Ovary (tissue), 3 donors: ENCODE data around the gene CFAP20.

Experiments
- EP300 ChIP-seq: sonication (generic); formaldehyde crosslinking; IDR thresholded peaks from one replicate; pipeline ENCODE4 v1.6.1; 2017; ENCODE audit warnings: antibody characterized with exemption
- POLR2A ChIP-seq: fragments of 450-650 bp; IDR thresholded peaks from one replicate; pipeline ENCODE4 v1.6.1; 2017; ENCODE audit warnings: antibody characterized with exemption, mild to moderate bottlenecking, moderate library complexity
- TF ChIP-seq, protein P1 (sequence below), 3 donors: fragments of 450-650 bp in 2 of 3; fragments of 200-600 bp in 1 of 3; IDR thresholded peaks; one replicate each; pipeline versions ENCODE4 v1.5.1 to v1.8.0; 2016 to 2022; ENCODE audit warnings: antibody characterized with exemption in 3 of 3, mild to moderate bottlenecking in 1 of 3
- donor health status: DM: no; HTN: no; CAD: no.

DNA sequence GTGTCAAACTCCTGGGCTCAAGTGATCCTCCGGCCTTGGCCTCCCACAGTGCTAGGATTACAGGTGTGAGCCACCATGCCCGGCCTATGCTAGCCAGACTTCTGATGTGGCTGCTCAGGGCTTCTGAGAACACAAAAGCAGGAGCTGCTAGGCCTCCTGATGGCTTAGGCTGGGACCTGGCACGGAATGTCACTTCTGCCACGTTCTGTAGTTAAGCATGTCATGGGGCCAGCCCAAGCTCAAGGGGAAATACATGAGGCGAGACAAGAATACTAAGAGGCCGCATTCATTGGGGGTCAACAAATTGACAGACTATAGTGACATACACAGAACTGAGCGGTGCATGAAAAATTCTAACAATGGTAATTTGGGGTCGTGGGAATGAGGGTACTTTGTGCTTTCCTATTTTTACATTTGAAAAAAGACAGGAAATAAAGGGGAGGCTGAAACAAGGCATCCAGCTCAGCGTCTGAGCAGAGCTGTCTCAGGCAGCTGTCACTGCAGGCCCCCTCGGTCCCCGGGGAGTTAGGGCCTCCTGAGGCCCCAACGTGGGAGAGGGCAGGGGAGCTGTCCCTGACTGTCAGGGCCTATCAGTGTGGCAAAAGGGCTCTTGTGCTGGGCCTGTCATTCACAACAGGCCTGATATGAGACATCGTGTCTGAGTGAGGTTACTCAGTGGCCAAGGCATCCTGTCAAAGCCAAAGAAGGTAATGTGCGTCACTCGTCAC, 26.4 kb downstream of the CFAP20 start:
- TF ChIP-seq, protein P1, sequence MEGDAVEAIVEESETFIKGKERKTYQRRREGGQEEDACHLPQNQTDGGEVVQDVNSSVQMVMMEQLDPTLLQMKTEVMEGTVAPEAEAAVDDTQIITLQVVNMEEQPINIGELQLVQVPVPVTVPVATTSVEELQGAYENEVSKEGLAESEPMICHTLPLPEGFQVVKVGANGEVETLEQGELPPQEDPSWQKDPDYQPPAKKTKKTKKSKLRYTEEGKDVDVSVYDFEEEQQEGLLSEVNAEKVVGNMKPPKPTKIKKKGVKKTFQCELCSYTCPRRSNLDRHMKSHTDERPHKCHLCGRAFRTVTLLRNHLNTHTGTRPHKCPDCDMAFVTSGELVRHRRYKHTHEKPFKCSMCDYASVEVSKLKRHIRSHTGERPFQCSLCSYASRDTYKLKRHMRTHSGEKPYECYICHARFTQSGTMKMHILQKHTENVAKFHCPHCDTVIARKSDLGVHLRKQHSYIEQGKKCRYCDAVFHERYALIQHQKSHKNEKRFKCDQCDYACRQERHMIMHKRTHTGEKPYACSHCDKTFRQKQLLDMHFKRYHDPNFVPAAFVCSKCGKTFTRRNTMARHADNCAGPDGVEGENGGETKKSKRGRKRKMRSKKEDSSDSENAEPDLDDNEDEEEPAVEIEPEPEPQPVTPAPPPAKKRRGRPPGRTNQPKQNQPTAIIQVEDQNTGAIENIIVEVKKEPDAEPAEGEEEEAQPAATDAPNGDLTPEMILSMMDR (IDR thresholded peaks at IDR 0.05) = no peak
- TF ChIP-seq POLR2A (no peak), EP300 (no peak)
